Caco-2 (cell line): ENCODE measurements around the gene MCU. TPM values are rescaled to one million over a fixed set of nuclear protein-coding genes. Genes with fewer than 3 reads are reported as not detected.

Source experiments
- BruUV-seq: library from RNA; stranded (reverse); fragments of 400-500 nt; replicated peaks from 2 replicates; lab custom pipeline; 2021; lab: Mats Ljungman, UMichigan
- CTCF ChIA-PET: fragments of 300-600 bp; sonication (Branson Sonifier 250); formaldehyde crosslinking; loops from one replicate; lab custom pipeline; 2022; ENCODE audit warnings: antibody characterized with exemption; lab: Charles Lee
- POLR2A ChIA-PET: fragments of 300-600 bp; sonication (Branson Sonifier 250); formaldehyde crosslinking; loops from one replicate; lab custom pipeline; 2022; ENCODE audit warnings: antibody characterized with exemption; lab: Charles Lee
- DNase-seq, 2 experiments: peaks; one replicate each; pipeline versions ENCODE4 v3.0.0 to v3.0.0-alpha.2; 2020 to 2022
- H3K27me3 ChIP-seq: replicated peaks from 2 replicates; pipeline ENCODE4 v1.6.0; 2011; ENCODE audit warnings: low read length; ENCODE audit not compliant: control insufficient read depth, insufficient read depth
- H3K36me3 ChIP-seq: 2 replicates; pipeline ENCODE4 v1.5.1; 2011; ENCODE audit warnings: low read length; ENCODE audit not compliant: control insufficient read depth, insufficient read depth
- H3K4me1 ChIP-seq: fragments of 250-450 bp; sonication (Bioruptor Pico); 2 replicates; pipeline ENCODE4 v1.5.1; 2020; ENCODE audit warnings: mild to moderate bottlenecking
- H3K4me3 ChIP-seq: 2 replicates; pipeline ENCODE4 v1.5.1; 2011; ENCODE audit warnings: low read depth, mild to moderate bottlenecking, control low read depth, low read length
- H3K9me3 ChIP-seq: fragments of 250-450 bp; sonication (Bioruptor Pico); 2 replicates; pipeline ENCODE4 v1.5.1; 2020; ENCODE audit warnings: mild to moderate bottlenecking, moderate library complexity
- H3K27ac Mint-ChIP-seq: one replicate; pipeline ENCODE4 v1.8.0; 2022; ENCODE audit warnings: mixed read lengths; ENCODE audit not compliant: unreplicated experiment
- H3K27me3 Mint-ChIP-seq: one replicate; pipeline ENCODE4 v1.8.0; 2022; ENCODE audit warnings: mixed read lengths; ENCODE audit not compliant: insufficient read depth, unreplicated experiment
- H3K36me3 Mint-ChIP-seq: one replicate; pipeline ENCODE4 v1.8.0; 2022; ENCODE audit warnings: mild to moderate bottlenecking, mixed read lengths; ENCODE audit not compliant: insufficient read depth, unreplicated experiment
- H3K4me1 Mint-ChIP-seq: one replicate; pipeline ENCODE4 v1.8.0; 2022; ENCODE audit warnings: low read depth, mixed read lengths; ENCODE audit not compliant: unreplicated experiment
- H3K4me3 Mint-ChIP-seq: one replicate; pipeline ENCODE4 v1.8.0; 2022; ENCODE audit warnings: mild to moderate bottlenecking, moderate library complexity, mixed read lengths; ENCODE audit not compliant: unreplicated experiment
- H3K9me3 Mint-ChIP-seq: one replicate; pipeline ENCODE4 v1.8.0; 2022; ENCODE audit warnings: mixed read lengths; ENCODE audit not compliant: unreplicated experiment
- CTCF ChIP-seq, 2 experiments: fragments of 200-600 bp in 1 of 2; IDR thresholded peaks; 1 replicate in 1 of 2; 2 replicates in 1 of 2; pipeline versions ENCODE4 v1.5.1 to v1.8.0; 2011 to 2022; ENCODE audit warnings: antibody characterized with exemption in 1 of 2, control low read depth in 1 of 2, inconsistent platforms in 1 of 2, low read depth in 1 of 2, low read length in 1 of 2, mild to moderate bottlenecking in 1 of 2, moderate library complexity in 1 of 2; ENCODE audit not compliant: insufficient read depth in 1 of 2, severe bottlenecking in 1 of 2, unreplicated experiment in 1 of 2
- intact Hi-C: fragments of 100-400 bp; cut with micrococcal nuclease; formaldehyde crosslinking; loops from one replicate; pipeline ENCODE4 v1.10.0; 2022; ENCODE audit not compliant: unreplicated experiment
- total RNA-seq: library from RNA; stranded (reverse); gene quantifications from 2 replicates; pipeline ENCODE4 v1.2.3, GENCODE V29; 2022

Gene MCU
- total RNA-seq, 1 experiment from 2014 or later: 62.5 TPM

DNA sequence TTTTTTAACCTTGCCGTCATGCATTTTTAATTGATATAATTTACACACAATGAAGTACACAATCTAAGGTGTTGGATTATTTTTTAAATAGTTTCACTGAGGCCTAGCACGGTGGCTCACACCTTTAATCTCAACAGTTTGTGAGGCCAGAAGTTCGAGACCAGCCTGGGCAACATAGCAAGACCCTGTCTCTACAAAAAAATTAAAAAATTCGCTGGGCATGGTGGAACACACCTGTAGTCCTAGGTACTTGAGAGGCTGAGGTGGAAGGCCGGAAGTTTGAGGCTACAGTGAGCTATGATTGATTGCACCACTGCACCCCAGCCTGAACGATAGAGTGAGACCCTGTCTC, 108.8 kb downstream of the MCU start:
- Mint-ChIP-seq H3K4me1 (no peaks in the 10 kb centered on the region), H3K9me3 (no peaks in the 10 kb centered on the region), H3K27me3 (no peaks in the 10 kb centered on the region), H3K4me3 (no peak overlapping the region), H3K27ac (no peak overlapping the region), H3K36me3 (peaks cover 2% of the 10 kb centered on the region)
- H3K4me3 ChIP-seq: no peak overlapping the region
- H3K36me3 ChIP-seq: no peaks in the 10 kb centered on the region
- no peak for TF ChIP-seq CTCF (IDR thresholded peaks at IDR 0.05; ENCODE audit: insufficient read depth in 1 of 2, low read depth in 1 of 2, low read length in 1 of 2, severe bottlenecking in 1 of 2, unreplicated experiment in 1 of 2)
- CTCF ChIA-PET: interaction anchor here (1.0 kb wide), 1 partner anchor 34 kb away, joined by 4 read pairs; no protein-coding TSS in a partner anchor
- H3K27me3 ChIP-seq: no peaks in the 10 kb centered on the region
- POLR2A ChIA-PET: no interaction called here
- no peak for DNase-seq
- intact Hi-C loops: loop anchor here (5.0 kb wide), 1 partner anchor 63 kb away; no protein-coding TSS in a partner anchor
- H3K9me3 ChIP-seq: no peaks in the 10 kb centered on the region
- BruUV-seq: no TSS peak
- H3K4me1 ChIP-seq: peaks cover 10% of the 10 kb centered on the region; the same call in 1 of the 2 replicates

DNA sequence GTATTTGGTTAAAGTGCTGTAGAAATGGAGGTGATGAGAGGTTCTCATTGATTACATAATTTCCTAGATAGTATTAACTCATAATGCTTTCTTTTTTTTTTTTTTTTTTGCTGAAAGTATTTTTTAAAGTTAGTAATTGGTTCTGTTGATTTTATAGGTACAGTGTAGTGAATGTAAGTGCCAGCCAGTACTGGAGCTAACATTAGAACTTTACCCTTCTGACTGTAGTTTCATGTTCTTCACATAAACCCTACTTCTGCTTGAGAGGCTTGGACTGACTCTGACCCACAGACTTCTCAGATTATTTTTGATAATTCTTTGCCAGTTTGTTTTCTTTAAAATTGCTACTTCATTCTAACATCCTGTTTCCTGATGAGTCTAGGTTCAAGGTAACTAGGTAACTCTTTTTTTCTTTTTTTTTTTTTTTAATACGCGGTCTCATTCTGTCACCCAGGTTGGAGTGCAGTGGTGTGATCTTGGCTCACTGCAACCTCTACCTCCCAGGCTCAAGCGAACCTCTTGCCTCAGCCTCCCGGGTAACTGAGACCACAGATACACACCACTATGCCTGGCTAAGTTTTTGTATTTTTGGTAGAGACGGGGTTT, 109.4 kb downstream of the MCU start:
- no peak overlapping the region for H3K27ac Mint-ChIP-seq
- H3K4me1 ChIP-seq: peaks cover 10% of the 10 kb centered on the region; the same call in 1 of the 2 replicates
- H3K9me3 ChIP-seq: no peaks in the 10 kb centered on the region
- H3K4me1 Mint-ChIP-seq: no peaks in the 10 kb centered on the region
- no peak overlapping the region for H3K4me3 ChIP-seq
- intact Hi-C loops: loop anchor here (5.0 kb wide), 1 partner anchor 64 kb away; no protein-coding TSS in a partner anchor
- ChIA-PET CTCF (interaction anchor here (0.7 kb wide), 1 partner anchor 33 kb away, joined by 3 read pairs; no protein-coding TSS in a partner anchor), POLR2A (no interaction called here)
- H3K4me3 Mint-ChIP-seq: no peak overlapping the region
- no TSS peak for BruUV-seq
- no peaks in the 10 kb centered on the region for H3K27me3 Mint-ChIP-seq
- no peaks in the 10 kb centered on the region for H3K36me3 ChIP-seq
- H3K9me3 Mint-ChIP-seq: no peaks in the 10 kb centered on the region
- no peak for DNase-seq
- peaks cover 4% of the 10 kb centered on the region for H3K36me3 Mint-ChIP-seq
- H3K27me3 ChIP-seq: no peaks in the 10 kb centered on the region
- TF ChIP-seq CTCF (IDR thresholded peaks at IDR 0.05; ENCODE audit: insufficient read depth in 1 of 2, low read depth in 1 of 2, low read length in 1 of 2, severe bottlenecking in 1 of 2, unreplicated experiment in 1 of 2): no peak

DNA sequence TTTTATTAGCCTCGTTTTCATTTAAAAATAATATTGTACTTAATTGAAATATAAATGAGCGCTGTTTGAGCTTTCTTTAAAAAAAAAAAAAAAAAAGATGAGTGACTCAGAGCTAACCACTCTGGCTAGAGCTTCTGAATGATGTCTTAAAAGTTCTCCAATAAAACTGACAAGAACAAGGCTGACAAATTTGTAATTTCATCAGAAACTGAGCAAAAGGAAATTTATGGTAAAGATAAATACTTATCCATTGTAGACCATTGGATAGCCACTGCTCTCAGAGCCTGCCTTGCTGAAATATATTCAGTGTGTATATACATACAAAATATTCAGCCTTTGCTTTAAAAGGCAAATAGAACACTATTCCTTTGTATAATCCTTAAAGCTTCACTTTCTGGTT, 110.4 kb downstream of the MCU start:
- Histone ChIP-seq H3K9me3 (no peaks in the 10 kb centered on the region), H3K4me1 (peaks cover 10% of the 10 kb centered on the region; the same call in 1 of the 2 replicates), H3K36me3 (no peaks in the 10 kb centered on the region), H3K4me3 (no peak overlapping the region), H3K27me3 (no peaks in the 10 kb centered on the region)
- Mint-ChIP-seq H3K4me3 (no peak overlapping the region), H3K27me3 (no peaks in the 10 kb centered on the region), H3K9me3 (no peaks in the 10 kb centered on the region), H3K27ac (no peak overlapping the region), H3K4me1 (no peaks in the 10 kb centered on the region), H3K36me3 (peaks cover 4% of the 10 kb centered on the region)
- BruUV-seq: no TSS peak
- POLR2A ChIA-PET: interaction anchor here (0.6 kb wide), 1 partner anchor 29 kb away, joined by 3 read pairs; no protein-coding TSS in a partner anchor
- DNase-seq: no peak
- no peak for TF ChIP-seq CTCF (IDR thresholded peaks at IDR 0.05; ENCODE audit: insufficient read depth in 1 of 2, low read depth in 1 of 2, low read length in 1 of 2, severe bottlenecking in 1 of 2, unreplicated experiment in 1 of 2)
- CTCF ChIA-PET: interaction anchor here (0.6 kb wide), 1 partner anchor 433 kb away, joined by 6 read pairs; no protein-coding TSS in a partner anchor
- intact Hi-C loops: loop anchor here (5.0 kb wide), 1 partner anchor 65 kb away; no protein-coding TSS in a partner anchor
